Neural cell (in vitro differentiated cells): ENCODE data around the gene MRPS27. TPM values are rescaled to one million over a fixed set of nuclear protein-coding genes. Genes with fewer than 3 reads are reported as not detected.

Experiments used
- H2AFZ ChIP-seq: fragments of 200-600, 300-800 bp; sonication (generic), shearing (Covaris generic); 2 replicates; pipeline ENCODE4 v1.6.0; 2014; ENCODE audit warnings: low read depth, mild to moderate bottlenecking, antibody characterized with exemption, low read length, moderate library complexity
- H3F3A ChIP-seq: fragments of 200-600 bp; shearing (Covaris generic); 2 replicates; pipeline ENCODE4 v1.6.1; 2016; ENCODE audit warnings: mild to moderate bottlenecking, moderate library complexity, mixed read lengths, antibody characterized with exemption, low read length; ENCODE audit not compliant: insufficient read depth, poor library complexity, severe bottlenecking
- H3K27ac ChIP-seq: fragments of 200-600, 300-800 bp; sonication (generic), shearing (Covaris generic); 2 replicates; pipeline ENCODE4 v1.5.1; 2014; ENCODE audit warnings: mild to moderate bottlenecking, low read length, moderate library complexity
- H3K27me3 ChIP-seq: fragments of 300-800, 200-600 bp; sonication (generic), shearing (Covaris generic); 2 replicates; pipeline ENCODE4 v1.6.0; 2014; ENCODE audit warnings: mild to moderate bottlenecking, low read depth, low read length, moderate library complexity; ENCODE audit not compliant: insufficient read depth
- H3K36me3 ChIP-seq: fragments of 300-800, 200-600 bp; sonication (generic), shearing (Covaris generic); 2 replicates; pipeline ENCODE4 v1.5.1; 2014; ENCODE audit warnings: mild to moderate bottlenecking, antibody characterized with exemption, low read length, moderate library complexity; ENCODE audit not compliant: insufficient read depth
- H3K4me2 ChIP-seq: fragments of 300-800, 200-600 bp; sonication (generic), shearing (Covaris generic); 2 replicates; pipeline ENCODE4 v1.6.0; 2014; ENCODE audit warnings: mild to moderate bottlenecking, low read length
- H3K4me3 ChIP-seq: fragments of 300-800, 200-600 bp; sonication (generic), shearing (Covaris generic); 2 replicates; pipeline ENCODE4 v1.5.1; 2014; ENCODE audit warnings: mild to moderate bottlenecking, low read length, moderate library complexity
- H3K79me2 ChIP-seq: fragments of 200-600 bp; shearing (Covaris generic); replicated peaks from 2 replicates; pipeline ENCODE4 v1.6.0; 2014; ENCODE audit warnings: mild to moderate bottlenecking, low read length, moderate library complexity; ENCODE audit not compliant: insufficient read depth
- H3K9ac ChIP-seq: fragments of 300-800, 200-600 bp; sonication (generic), shearing (Covaris generic); 2 replicates; pipeline ENCODE4 v1.6.1; 2016; ENCODE audit warnings: mild to moderate bottlenecking, low read length, mixed read lengths
- H3K9me2 ChIP-seq: fragments of 200-600 bp; shearing (Covaris generic); 2 replicates; pipeline ENCODE4 v1.6.1; 2016; ENCODE audit warnings: mild to moderate bottlenecking, low read length, mixed read lengths; ENCODE audit not compliant: insufficient read depth
- H3K9me3 ChIP-seq: fragments of 200-600, 300-800 bp; sonication (generic), shearing (Covaris generic); 2 replicates; pipeline ENCODE4 v1.6.1; 2016; ENCODE audit warnings: mild to moderate bottlenecking, mixed run types, low read length, moderate library complexity, mixed read lengths
- H4K20me1 ChIP-seq: fragments of 200-600 bp; shearing (Covaris generic); 2 replicates; pipeline ENCODE4 v1.6.1; 2016; ENCODE audit warnings: mild to moderate bottlenecking, mixed run types; ENCODE audit not compliant: insufficient read depth
- EP300 ChIP-seq: fragments of 450-650 bp; conservative IDR thresholded peaks from 2 replicates; pipeline ENCODE4 v1.6.1; 2014; ENCODE audit warnings: antibody characterized with exemption, mild to moderate bottlenecking, moderate library complexity; ENCODE audit not compliant: poor library complexity, severe bottlenecking
- EZH2 ChIP-seq: fragments of 200-600, 300-800 bp; shearing (Covaris generic), sonication (generic); IDR thresholded peaks from 2 replicates; pipeline ENCODE4 v1.6.1; 2014; ENCODE audit warnings: antibody characterized with exemption, low read length, borderline replicate concordance, mild to moderate bottlenecking; ENCODE audit not compliant: insufficient read depth, poor library complexity, severe bottlenecking
- MXI1 ChIP-seq: fragments of 450-650 bp; conservative IDR thresholded peaks from 2 replicates; pipeline ENCODE4 v1.6.1; 2014; ENCODE audit warnings: antibody characterized with exemption, mild to moderate bottlenecking; ENCODE audit not compliant: poor library complexity, severe bottlenecking
- POLR2AphosphoS5 ChIP-seq: IDR thresholded peaks from 2 replicates; pipeline ENCODE4 v1.6.1; 2012
- RAD21 ChIP-seq: fragments of 450-650 bp; conservative IDR thresholded peaks from 2 replicates; pipeline ENCODE4 v1.6.1; 2014; ENCODE audit warnings: antibody characterized with exemption, mild to moderate bottlenecking, moderate library complexity
- SMC3 ChIP-seq: fragments of 450-650 bp; conservative IDR thresholded peaks from 2 replicates; pipeline ENCODE4 v1.6.1; 2014; ENCODE audit warnings: antibody characterized with exemption, mild to moderate bottlenecking, moderate library complexity; ENCODE audit not compliant: poor library complexity
- TAF1 ChIP-seq: IDR thresholded peaks from 2 replicates; pipeline ENCODE4 v1.6.1; 2012; ENCODE audit warnings: low read depth
- polyA plus RNA-seq: library from polyadenylated mRNA; depleted of rRNA; stranded (reverse); fragments of >200 nt; gene quantifications from 2 replicates; pipeline ENCODE4 v1.2.3, GENCODE V29; 2014
- TF ChIP-seq, protein P1 (sequence below): fragments of 450-650 bp; IDR thresholded peaks from 2 replicates; pipeline ENCODE4 v1.5.1; 2014; ENCODE audit warnings: antibody characterized with exemption, mild to moderate bottlenecking, moderate library complexity; ENCODE audit not compliant: poor library complexity, severe bottlenecking
- TF ChIP-seq, protein P2 (sequence below): IDR thresholded peaks from 2 replicates; pipeline ENCODE4 v1.6.1; 2012; ENCODE audit warnings: borderline replicate concordance

Gene MRPS27
- polyA plus RNA-seq, 1 donor from 2014 or later: 36.7 TPM

DNA sequence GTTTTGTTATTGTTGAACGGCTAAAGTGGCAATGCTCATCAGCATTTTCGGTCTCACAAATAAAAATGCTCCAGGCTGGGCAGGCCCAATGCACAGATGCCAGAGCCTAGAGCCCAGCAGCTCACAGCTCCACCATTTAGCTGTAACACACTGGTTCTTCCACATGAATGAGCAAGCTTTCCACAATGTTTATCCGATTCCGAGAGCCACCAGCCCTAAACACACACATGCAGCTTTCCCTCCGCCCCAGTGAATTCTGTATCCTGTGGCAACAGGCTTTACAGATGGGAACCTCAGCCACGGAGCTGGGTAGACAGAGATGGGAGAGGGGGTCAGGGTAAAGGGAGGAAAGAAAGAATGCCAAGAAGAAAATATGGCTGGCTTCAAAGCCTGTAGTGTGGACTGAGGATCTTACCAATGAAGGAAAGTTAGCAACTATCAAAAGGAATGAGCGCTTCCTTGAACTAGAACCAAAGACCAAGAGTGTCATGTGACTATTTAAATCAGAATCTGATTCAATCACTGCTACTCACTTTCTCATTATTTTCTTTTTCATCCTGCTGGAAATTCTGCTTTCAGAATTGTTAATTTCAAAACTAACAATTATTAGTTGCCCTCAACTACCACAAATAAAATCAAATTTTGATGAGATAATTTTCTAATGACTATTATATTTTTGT is 77.1 kb downstream of the MRPS27 start:
- no peaks in the 10 kb centered on the region for H3K36me3 ChIP-seq
- no peak overlapping the region for H3K4me3 ChIP-seq
- TF ChIP-seq, protein P1, sequence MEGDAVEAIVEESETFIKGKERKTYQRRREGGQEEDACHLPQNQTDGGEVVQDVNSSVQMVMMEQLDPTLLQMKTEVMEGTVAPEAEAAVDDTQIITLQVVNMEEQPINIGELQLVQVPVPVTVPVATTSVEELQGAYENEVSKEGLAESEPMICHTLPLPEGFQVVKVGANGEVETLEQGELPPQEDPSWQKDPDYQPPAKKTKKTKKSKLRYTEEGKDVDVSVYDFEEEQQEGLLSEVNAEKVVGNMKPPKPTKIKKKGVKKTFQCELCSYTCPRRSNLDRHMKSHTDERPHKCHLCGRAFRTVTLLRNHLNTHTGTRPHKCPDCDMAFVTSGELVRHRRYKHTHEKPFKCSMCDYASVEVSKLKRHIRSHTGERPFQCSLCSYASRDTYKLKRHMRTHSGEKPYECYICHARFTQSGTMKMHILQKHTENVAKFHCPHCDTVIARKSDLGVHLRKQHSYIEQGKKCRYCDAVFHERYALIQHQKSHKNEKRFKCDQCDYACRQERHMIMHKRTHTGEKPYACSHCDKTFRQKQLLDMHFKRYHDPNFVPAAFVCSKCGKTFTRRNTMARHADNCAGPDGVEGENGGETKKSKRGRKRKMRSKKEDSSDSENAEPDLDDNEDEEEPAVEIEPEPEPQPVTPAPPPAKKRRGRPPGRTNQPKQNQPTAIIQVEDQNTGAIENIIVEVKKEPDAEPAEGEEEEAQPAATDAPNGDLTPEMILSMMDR: no peak
- no peak for TF ChIP-seq TAF1
- TF ChIP-seq, protein P2, sequence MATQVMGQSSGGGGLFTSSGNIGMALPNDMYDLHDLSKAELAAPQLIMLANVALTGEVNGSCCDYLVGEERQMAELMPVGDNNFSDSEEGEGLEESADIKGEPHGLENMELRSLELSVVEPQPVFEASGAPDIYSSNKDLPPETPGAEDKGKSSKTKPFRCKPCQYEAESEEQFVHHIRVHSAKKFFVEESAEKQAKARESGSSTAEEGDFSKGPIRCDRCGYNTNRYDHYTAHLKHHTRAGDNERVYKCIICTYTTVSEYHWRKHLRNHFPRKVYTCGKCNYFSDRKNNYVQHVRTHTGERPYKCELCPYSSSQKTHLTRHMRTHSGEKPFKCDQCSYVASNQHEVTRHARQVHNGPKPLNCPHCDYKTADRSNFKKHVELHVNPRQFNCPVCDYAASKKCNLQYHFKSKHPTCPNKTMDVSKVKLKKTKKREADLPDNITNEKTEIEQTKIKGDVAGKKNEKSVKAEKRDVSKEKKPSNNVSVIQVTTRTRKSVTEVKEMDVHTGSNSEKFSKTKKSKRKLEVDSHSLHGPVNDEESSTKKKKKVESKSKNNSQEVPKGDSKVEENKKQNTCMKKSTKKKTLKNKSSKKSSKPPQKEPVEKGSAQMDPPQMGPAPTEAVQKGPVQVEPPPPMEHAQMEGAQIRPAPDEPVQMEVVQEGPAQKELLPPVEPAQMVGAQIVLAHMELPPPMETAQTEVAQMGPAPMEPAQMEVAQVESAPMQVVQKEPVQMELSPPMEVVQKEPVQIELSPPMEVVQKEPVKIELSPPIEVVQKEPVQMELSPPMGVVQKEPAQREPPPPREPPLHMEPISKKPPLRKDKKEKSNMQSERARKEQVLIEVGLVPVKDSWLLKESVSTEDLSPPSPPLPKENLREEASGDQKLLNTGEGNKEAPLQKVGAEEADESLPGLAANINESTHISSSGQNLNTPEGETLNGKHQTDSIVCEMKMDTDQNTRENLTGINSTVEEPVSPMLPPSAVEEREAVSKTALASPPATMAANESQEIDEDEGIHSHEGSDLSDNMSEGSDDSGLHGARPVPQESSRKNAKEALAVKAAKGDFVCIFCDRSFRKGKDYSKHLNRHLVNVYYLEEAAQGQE: no peak
- no peak for TF ChIP-seq POLR2AphosphoS5
- no peak for TF ChIP-seq SMC3
- H3K9ac ChIP-seq: no peak overlapping the region
- H3F3A ChIP-seq: no peaks in the 10 kb centered on the region
- H4K20me1 ChIP-seq: no peaks in the 10 kb centered on the region
- H3K27ac ChIP-seq: no peak overlapping the region
- peaks cover 9% of the 10 kb centered on the region for H3K79me2 ChIP-seq
- no peaks in the 10 kb centered on the region for H3K27me3 ChIP-seq
- H3K9me3 ChIP-seq: no peaks in the 10 kb centered on the region
- no peak overlapping the region for H3K4me2 ChIP-seq
- no peak overlapping the region for H2AFZ ChIP-seq
- no peaks in the 10 kb centered on the region for H3K9me2 ChIP-seq

DNA sequence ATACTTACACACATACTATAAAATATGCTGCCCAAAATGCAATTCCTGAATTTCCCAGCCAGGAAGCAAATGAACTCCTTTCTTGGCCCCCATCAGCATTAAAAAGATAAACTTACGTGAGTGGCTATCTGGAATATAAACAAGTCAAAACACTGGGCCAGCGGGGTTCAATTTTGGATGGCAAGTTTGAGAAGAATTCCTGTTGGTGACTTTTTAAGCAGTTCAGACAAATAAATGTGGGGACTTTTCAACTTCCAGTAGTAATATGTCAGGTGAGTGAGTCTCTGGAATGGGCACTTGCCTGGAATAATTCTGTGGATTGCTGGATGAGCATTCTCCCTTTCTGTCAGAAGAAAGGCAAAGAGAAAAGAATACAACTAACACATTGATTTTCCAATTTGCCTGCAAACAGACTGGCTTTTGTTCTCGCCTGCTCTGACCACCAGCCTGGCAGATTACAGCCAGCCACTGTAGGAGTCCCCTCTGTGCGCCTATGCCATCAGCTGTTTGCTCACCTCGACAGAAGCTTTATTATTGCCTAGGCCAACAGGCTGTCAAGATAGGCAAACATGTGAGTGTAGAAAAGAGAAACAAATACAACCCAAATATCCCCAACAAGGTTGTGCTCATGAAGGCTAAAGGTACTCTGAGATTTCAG is 78.6 kb downstream of the MRPS27 start:
- no peaks in the 10 kb centered on the region for H3F3A ChIP-seq
- no peak overlapping the region for H2AFZ ChIP-seq
- peaks cover 9% of the 10 kb centered on the region for H3K79me2 ChIP-seq
- no peak overlapping the region for H3K27ac ChIP-seq
- TF ChIP-seq POLR2AphosphoS5 (no peak), SMC3 (no peak), EZH2 (no peak), TAF1 (no peak), MXI1 (no peak), RAD21 (no peak), EP300 (no peak)
- TF ChIP-seq, protein P1: no peak
- TF ChIP-seq, protein P2: no peak
- H3K36me3 ChIP-seq: no peaks in the 10 kb centered on the region
- H3K4me3 ChIP-seq: no peak overlapping the region
- H3K27me3 ChIP-seq: no peaks in the 10 kb centered on the region
- H4K20me1 ChIP-seq: no peaks in the 10 kb centered on the region
- no peak overlapping the region for H3K4me2 ChIP-seq
- no peaks in the 10 kb centered on the region for H3K9me2 ChIP-seq
- no peak overlapping the region for H3K9ac ChIP-seq
- H3K9me3 ChIP-seq: no peaks in the 10 kb centered on the region
